NB4 (cell line): ENCODE measurements around the gene SV2B.

Source experiments
- CTCF ChIP-seq: IDR thresholded peaks from one replicate; pipeline ENCODE4 v1.5.1; 2012; ENCODE audit warnings: low read depth, low read length
- MAX ChIP-seq: IDR thresholded peaks from 2 replicates; pipeline ENCODE4 v1.6.1; 2011; ENCODE audit warnings: low read depth, low read length
- MYC ChIP-seq: IDR thresholded peaks from 2 replicates; pipeline ENCODE4 v1.6.1; 2011; ENCODE audit warnings: low read depth, low read length
- POLR2A ChIP-seq: IDR thresholded peaks from 2 replicates; pipeline ENCODE4 v1.6.1; 2011; ENCODE audit warnings: mild to moderate bottlenecking; ENCODE audit not compliant: insufficient read length; ENCODE audit errors: extremely low read depth

GRCh38 chr15:91110407-91110806 lies 10.3 kb downstream of the SV2B start:
- TF ChIP-seq CTCF (no peak), MYC (no peak), POLR2A (no peak), MAX (no peak)
